ENCODE results near the gene ACTN4. TPM values are rescaled to one million over a fixed set of nuclear protein-coding genes. Genes with fewer than 3 reads are reported as not detected.

ACTN4 gene
- total and polyA plus RNA-seq, 5 experiments from 2014 or later: 3.2 to 57.6 (median 8.5) TPM

DNA sequence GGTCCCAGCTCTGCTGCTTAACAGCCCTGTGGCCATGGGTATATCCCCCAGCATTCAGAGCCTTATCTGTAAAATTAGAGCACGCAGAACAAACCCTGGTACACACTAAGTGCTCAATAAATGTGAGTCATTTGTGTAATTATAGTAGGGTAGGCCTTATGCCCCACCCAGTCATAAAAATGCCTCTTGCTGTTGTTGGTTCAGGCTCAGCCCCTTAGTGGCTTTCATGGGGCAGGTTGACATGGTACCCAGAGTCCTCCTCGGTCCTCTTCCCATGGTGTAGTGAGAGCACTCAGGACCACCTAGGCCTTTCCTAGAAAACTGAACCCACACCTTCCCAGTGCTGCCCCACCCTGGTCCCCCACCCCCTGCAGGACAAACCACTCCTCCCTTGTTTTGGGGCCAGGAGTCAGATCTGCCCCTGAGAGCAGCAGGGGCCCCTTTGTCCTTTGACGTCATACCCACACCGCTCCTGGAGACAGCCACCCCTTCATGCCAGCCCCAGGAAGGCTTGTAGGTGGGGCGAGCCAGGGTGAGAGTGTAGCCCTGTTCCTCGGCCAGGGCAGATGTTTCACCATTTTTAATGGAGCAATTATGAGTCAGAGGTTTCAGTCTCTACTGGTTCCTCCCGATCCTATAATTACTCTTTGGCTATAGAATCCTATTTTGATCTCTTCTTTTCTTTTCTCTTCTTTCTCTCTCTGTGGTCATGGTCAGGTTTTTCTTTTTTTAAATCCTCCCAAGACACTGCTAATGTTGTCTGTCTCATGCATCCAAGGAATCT is 36.8 kb downstream of the ACTN4 start:
- no peak for DNase-seq
- ATAC-seq: no peak
- H3K36me3 Mint-ChIP-seq: peaks cover 0 to 5% (median 2%) of the 10 kb centered on the region in 3 donors
- H3K27ac Mint-ChIP-seq: peak overlapping the region in 5 of 10 donors; percentile 41 to 89 (median 69)
- peaks cover 18 to 94% (median 55%) of the 10 kb centered on the region in 4 donors for H3K4me1 Mint-ChIP-seq
- no peaks in the 10 kb centered on the region for H3K9me3 Mint-ChIP-seq
- POLR2A ChIA-PET: no interaction called here
- H3K4me3 Mint-ChIP-seq: peak overlapping the region in 2 of 10 donors; percentile 47 to 55
- peaks cover 0 to 24% (median 4%) of the 10 kb centered on the region in 5 donors for H3K27me3 Mint-ChIP-seq

DNA sequence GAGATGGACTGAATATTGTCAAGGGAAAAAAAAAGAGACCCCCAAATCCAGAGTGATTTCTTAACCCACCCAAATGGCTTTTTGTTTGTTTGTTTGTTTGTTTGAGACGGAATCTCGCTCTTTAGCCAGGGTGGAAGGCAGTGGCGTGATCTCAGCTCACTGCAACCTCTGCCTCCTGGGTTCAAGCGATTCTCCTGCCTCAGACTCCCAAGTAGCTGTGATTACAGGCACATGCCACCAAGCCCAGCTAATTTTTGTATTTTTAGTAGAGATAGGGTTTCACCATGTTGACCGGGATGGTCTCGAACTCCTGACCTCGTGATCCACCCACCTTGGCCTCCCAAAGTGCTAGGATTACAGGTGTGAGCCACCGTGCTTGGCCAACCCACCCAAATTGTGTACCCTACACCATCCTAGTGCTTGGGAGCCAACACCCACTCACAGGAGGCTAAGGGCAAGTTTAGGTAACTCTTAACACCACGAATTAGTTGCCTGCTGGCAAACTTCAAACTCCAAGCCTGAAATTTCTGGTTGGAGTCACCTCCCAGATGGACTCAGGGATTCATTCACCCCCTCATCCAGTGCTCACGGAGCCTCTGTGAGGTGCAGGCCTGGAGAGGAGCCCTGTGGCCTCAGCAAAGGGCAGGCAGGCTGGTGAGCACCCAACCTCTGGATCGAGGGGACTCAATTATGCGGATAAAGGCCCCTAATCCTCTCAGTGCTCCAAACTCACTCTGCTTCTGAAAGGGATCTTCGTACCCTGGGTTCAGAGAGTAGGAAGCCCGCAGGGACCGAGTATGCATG is 37.6 kb downstream of the ACTN4 start:
- H3K27ac Mint-ChIP-seq: peak overlapping the region in 3 of 10 donors; percentile 53 to 89 (median 75)

DNA sequence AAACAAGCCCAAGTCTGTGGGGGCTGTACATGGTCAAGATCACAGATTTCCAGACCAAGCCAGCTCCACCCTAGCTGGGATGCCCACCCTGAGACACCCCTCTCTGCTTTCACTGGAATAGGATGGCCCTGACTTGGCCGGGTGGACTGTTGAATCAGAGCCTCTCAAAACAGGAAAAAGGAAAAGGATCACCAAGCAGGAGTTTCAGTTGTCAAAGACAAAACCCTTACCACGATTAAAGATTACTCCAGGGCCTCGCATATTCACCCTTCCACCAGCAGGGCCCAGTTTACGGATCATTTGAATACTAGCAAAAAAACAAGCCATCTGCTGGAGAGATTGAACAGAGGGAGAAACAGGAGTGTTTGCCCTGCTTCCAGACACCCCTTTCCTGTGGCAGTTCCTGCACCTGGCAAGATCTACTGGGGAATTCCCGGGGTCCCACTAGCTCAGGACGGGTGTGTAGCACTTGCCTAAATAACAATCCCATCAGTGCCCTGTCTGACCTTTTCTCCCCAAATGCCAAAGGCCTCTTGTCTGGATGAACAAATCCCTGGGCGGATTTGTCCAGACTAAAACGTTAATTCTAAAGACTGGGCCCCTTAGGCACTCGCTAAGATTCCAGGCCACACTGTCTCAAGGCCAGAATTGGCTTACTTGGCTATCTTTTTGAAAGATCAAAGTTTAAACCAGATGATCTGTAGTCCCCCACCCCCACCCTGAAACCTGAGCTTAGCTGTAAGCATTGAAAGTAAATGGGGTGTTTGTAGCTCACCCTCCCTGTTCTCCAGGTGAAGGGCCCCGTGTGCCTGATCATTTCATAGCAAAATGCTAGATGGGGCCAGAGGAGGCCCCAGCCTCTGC is 38.4 kb downstream of the ACTN4 start:
- H3K27me3 Mint-ChIP-seq: peaks cover 0 to 22% (median 0%) of the 10 kb centered on the region in 5 donors
- ATAC-seq (peak in 1 of 2 donors; percentile 14), DNase-seq (no peak)
- peak overlapping the region in 3 of 10 donors; percentile 75 to 87 (median 78) for H3K27ac Mint-ChIP-seq
- H3K4me1 Mint-ChIP-seq: peaks cover 12 to 93% (median 41%) of the 10 kb centered on the region in 4 donors
- H3K36me3 Mint-ChIP-seq: peaks cover 0 to 5% (median 2%) of the 10 kb centered on the region in 3 donors
- no peaks in the 10 kb centered on the region for H3K9me3 Mint-ChIP-seq
- POLR2A ChIA-PET: interaction anchor here (0.6 kb wide), 2 partner anchors 41 to 605 kb away, joined by 3 read pairs; no protein-coding TSS in a partner anchor
- peak overlapping the region in 4 of 10 donors; percentile 4 to 49 (median 38) for H3K4me3 Mint-ChIP-seq

More for the DNA sequence above, 37.6 kb downstream of the ACTN4 start:
- ATAC-seq (no peak), DNase-seq (no peak)
- peaks cover 0 to 2% (median 2%) of the 10 kb centered on the region in 3 donors for H3K36me3 Mint-ChIP-seq
- peaks cover 14 to 94% (median 48%) of the 10 kb centered on the region in 4 donors for H3K4me1 Mint-ChIP-seq
- POLR2A ChIA-PET: no interaction called here
- no peaks in the 10 kb centered on the region for H3K9me3 Mint-ChIP-seq
- peak overlapping the region in 1 of 10 donors; percentile 47 for H3K4me3 Mint-ChIP-seq
- H3K27me3 Mint-ChIP-seq: peaks cover 0 to 22% (median 0%) of the 10 kb centered on the region in 5 donors

DNA sequence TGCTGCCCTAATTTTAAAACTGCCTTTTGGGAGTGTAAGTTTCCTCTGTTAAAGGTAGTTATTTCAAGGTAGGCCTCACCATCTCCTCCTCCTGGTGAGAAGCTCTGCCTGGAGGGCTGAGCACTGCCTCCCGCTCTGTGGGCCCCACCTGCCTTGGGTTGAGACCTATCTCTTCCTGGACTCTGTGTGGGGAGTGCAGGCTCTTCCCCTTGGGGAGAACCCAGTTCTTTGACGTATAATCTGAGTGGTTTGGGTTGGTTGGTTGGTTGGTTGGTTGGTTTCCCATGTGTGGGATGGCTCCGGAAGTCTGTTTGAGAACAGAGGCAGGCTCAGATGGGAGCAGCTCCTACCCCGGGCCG is 39.1 kb downstream of the ACTN4 start:
- Mint-ChIP-seq H3K27ac (peak overlapping the region in 4 of 10 donors; percentile 52 to 87 (median 76)), H3K36me3 (peaks cover 0 to 5% (median 2%) of the 10 kb centered on the region in 3 donors), H3K9me3 (no peaks in the 10 kb centered on the region), H3K4me3 (peak overlapping the region in 6 of 10 donors; percentile 21 to 49 (median 38)), H3K4me1 (peaks cover 8 to 93% (median 39%) of the 10 kb centered on the region in 4 donors), H3K27me3 (peaks cover 0 to 17% (median 0%) of the 10 kb centered on the region in 5 donors)
- ATAC-seq: peak; percentile 58 to 83
- peak in 3 of 10 donors; percentile 17 to 26 (median 17) for DNase-seq
- POLR2A ChIA-PET: interaction anchor here (0.6 kb wide), 1 partner anchor 41 kb away, joined by 3 read pairs; no protein-coding TSS in a partner anchor

GRCh38 chr19:38687837-38688378 is 40.5 kb downstream of the ACTN4 start:
- peaks cover 0 to 16% (median 0%) of the 10 kb centered on the region in 5 donors for H3K27me3 Mint-ChIP-seq
- ATAC-seq: no peak
- POLR2A ChIA-PET: interaction anchor here (0.9 kb wide), 1 partner anchor 19 kb away, joined by 3 read pairs; no protein-coding TSS in a partner anchor
- H3K9me3 Mint-ChIP-seq: no peaks in the 10 kb centered on the region
- H3K4me1 Mint-ChIP-seq: peaks cover 11 to 94% (median 40%) of the 10 kb centered on the region in 4 donors
- H3K27ac Mint-ChIP-seq: no peak overlapping the region
- H3K36me3 Mint-ChIP-seq: peaks cover 0 to 4% (median 2%) of the 10 kb centered on the region in 3 donors
- H3K4me3 Mint-ChIP-seq: no peak overlapping the region
- DNase-seq: no peak

DNA sequence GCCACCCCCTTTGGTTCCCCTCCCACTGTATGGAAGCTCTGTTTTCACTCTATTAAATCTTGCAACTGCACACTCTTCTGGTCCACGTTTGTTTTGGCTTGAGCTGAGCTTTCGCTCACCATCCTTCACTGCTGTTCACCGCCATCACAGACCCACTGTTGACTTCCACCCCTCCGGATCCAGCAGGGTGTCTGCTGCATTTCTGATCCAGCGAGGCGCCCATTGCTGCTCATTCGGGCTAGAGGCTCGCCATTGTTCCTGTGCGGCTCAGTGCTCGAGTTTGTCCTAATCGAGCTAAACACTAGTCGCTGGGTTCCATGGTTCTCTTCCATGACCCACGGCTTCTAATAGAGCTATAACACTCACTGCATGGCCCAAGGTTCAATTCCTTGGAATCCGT is 42.7 kb downstream of the ACTN4 start:
- peaks cover 0 to 4% (median 2%) of the 10 kb centered on the region in 3 donors for H3K36me3 Mint-ChIP-seq
- no peaks in the 10 kb centered on the region for H3K9me3 Mint-ChIP-seq
- H3K4me3 Mint-ChIP-seq: no peak overlapping the region
- H3K27ac Mint-ChIP-seq: no peak overlapping the region
- DNase-seq: no peak
- no peak for ATAC-seq
- H3K4me1 Mint-ChIP-seq: peaks cover 19 to 94% (median 48%) of the 10 kb centered on the region in 4 donors
- POLR2A ChIA-PET: interaction anchor here (0.9 kb wide), 1 partner anchor 750 kb away, joined by 4 read pairs; no protein-coding TSS in a partner anchor
- H3K27me3 Mint-ChIP-seq: peaks cover 0 to 16% (median 0%) of the 10 kb centered on the region in 5 donors

DNA sequence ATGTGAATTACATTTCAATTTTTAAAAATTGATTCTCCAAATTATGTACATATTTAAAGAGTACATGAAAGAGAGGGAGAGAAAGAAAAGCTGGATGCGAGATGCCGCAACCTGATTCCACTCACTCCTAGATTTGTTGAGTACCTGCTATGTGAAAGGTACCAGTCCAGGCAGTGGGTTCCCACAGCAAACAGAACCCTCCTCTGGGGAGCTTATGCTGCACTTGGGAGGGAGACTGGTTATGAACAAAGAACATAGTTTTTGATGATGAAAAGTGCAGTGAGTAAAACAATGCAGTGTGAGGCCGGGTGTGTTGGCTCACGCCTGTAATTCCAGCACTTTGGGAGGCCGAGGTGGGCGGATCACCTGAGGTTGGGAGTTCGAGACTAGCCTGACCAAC is 43.4 kb downstream of the ACTN4 start:
- Mint-ChIP-seq H3K36me3 (peaks cover 0 to 4% (median 2%) of the 10 kb centered on the region in 3 donors), H3K4me3 (no peak overlapping the region), H3K27ac (peak overlapping the region in 2 of 10 donors; percentile 36 to 38), H3K4me1 (peaks cover 19 to 95% (median 45%) of the 10 kb centered on the region in 4 donors), H3K9me3 (no peaks in the 10 kb centered on the region), H3K27me3 (peaks cover 0 to 14% (median 0%) of the 10 kb centered on the region in 5 donors)
- DNase-seq (no peak), ATAC-seq (no peak)
- POLR2A ChIA-PET: interaction anchor here (0.9 kb wide), 1 partner anchor 749 kb away, joined by 4 read pairs; no protein-coding TSS in a partner anchor

GRCh38 chr19:38691938-38692457 is 44.5 kb downstream of the ACTN4 start:
- Mint-ChIP-seq H3K4me3 (peak overlapping the region in 1 of 10 donors; percentile 11), H3K9me3 (no peaks in the 10 kb centered on the region), H3K4me1 (peaks cover 15 to 94% (median 36%) of the 10 kb centered on the region in 4 donors), H3K36me3 (peaks cover 0 to 4% (median 2%) of the 10 kb centered on the region in 3 donors), H3K27ac (peak overlapping the region in 4 of 10 donors; percentile 37 to 62 (median 40)), H3K27me3 (peaks cover 0 to 9% (median 0%) of the 10 kb centered on the region in 5 donors)
- POLR2A ChIA-PET: no interaction called here
- no peak for ATAC-seq
- DNase-seq: no peak

DNA sequence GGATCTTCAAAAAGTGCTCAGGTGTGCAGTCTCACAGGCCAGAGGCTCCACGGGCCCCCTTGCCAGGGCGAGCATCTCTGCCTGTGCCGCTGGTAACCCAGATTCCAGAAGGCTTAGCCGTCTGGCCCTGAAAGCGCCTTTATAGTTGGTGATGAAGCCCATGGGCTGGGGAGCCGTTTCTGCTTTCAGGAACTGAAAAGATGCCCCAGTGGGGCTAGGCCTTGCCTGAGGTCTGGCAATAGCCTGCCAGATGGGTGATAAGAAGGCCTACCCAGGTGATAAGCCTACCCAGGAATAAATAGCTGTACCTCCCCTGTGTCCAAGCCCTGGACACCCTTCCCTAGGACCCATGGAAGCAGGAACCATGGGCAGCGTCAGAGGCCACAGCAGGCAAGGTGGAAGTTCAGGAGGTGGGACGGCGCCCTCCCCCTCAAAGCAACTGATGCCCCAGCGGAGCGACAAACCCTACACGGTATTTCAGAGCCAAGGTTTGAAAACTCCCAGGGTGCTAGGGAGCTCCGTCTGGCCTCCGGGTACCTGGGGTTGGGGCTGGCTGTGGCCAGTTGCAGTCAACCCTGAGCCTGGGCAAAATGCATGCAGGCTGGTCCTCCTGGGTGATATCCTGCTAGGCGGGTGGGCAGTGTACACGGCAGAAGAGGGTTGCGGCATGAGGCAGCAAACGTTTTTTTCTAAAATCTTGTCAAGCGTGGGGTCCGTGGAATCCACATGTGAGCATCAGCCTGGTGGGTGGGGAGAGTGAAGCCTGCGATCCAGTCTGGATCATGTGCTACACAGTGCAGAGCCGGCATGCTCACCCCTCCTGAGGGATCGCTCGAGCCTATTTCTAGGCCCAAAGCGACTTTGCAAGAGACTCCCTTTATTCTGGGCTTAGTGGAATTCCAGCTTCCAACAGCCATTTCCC is 45.3 kb downstream of the ACTN4 start:
- ATAC-seq (no peak), DNase-seq (no peak)
- peaks cover 15 to 91% (median 31%) of the 10 kb centered on the region in 4 donors for H3K4me1 Mint-ChIP-seq
- H3K36me3 Mint-ChIP-seq: peaks cover 0 to 4% (median 2%) of the 10 kb centered on the region in 3 donors
- POLR2A ChIA-PET: no interaction called here
- H3K9me3 Mint-ChIP-seq: no peaks in the 10 kb centered on the region
- H3K27me3 Mint-ChIP-seq: peaks cover 0 to 5% (median 0%) of the 10 kb centered on the region in 5 donors
- H3K27ac Mint-ChIP-seq: peak overlapping the region in 5 of 10 donors; percentile 43 to 92 (median 66)
- peak overlapping the region in 4 of 10 donors; percentile 9 to 70 (median 54) for H3K4me3 Mint-ChIP-seq

Data from naive thymus-derived CD8-positive, alpha-beta T cell (primary cell).